ENCODE measurements around the gene BCAS1.
A peak's percentile ranks its signal among the peaks of the same experiment; 100 is the strongest.

The BCAS1 gene

DNA sequence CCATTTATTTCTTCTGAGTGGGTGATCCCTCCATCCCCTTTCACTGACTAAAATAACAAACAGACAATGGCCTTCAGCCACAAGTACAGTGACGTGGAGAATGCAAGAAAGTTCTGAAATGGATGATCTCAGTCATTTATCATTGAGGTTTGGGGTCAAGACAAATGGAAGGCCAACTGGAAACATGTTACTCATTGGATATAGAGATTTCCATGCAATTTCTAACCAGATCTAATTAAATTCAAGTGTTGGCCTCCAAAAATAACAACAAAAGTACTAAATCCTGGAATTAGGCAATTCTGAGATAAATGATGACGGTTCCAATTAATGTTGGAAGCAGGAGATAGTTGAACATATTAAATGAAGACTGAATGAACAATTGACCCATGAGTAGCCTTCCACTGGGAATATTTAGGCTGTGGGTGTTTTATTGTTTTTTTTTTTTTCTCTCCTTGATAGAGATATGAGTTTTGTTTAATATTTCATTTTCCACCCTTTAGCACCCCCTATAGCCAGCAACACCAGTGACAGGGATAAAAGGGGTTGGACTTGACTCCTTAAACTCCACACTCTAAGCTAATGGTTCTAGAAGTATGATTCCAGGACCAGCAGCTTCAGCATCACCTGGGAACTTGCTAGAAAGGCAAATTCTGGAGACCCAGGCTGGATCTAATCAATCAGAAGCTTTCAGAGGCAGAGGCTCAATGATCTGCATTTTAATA, 112.8 kb downstream of the BCAS1 start:
- DNase-seq = peak; percentile 86

- DNase-seq = no peak
Observed at GRCh38 chr20:53956013-53956715, 114.2 kb downstream of the BCAS1 start.

DNA sequence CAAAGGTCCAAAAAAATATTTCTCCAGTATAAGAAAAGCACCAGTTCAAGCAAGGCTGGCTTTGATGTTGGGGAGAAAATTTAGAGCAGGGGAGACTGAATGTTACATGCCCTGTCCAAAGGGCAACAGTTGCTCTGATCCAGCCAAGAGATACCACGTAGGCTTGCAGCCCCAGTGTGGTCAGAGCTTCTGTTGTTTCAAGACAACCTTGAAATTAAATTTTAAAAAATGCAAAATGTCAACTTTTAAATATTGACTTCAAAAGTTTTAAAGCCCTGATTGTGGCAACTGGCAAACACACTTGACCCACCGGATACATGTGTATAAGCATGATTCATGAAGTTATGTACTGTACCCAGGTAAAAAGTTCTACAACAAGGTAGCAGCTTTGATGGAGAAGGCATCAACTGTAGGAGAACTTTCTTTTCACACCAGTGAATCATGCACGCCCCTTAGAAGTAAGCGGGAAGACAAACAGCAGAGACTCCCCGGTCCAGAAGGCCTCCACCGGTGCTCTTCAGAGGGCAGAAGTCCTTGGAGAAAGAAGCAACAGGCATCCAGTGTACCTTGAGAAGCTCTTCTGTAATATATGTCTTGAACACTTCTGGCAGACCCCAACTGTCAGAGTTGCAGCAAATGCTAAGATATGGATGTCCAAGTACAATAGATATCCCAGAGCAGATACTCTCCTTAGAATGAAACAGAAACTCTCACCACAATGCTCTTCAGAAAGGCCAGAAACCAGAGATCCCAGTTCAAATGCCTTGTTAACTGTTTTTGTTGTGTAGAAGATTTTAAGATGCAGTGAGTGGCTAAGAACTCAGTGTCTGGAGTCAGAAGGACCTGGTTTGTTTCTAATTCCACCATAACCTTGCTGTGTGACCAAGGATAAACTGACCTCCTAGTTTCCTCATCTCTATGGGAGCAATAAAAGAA, 115.4 kb downstream of the BCAS1 start:
- DNase-seq = no peak

DNA sequence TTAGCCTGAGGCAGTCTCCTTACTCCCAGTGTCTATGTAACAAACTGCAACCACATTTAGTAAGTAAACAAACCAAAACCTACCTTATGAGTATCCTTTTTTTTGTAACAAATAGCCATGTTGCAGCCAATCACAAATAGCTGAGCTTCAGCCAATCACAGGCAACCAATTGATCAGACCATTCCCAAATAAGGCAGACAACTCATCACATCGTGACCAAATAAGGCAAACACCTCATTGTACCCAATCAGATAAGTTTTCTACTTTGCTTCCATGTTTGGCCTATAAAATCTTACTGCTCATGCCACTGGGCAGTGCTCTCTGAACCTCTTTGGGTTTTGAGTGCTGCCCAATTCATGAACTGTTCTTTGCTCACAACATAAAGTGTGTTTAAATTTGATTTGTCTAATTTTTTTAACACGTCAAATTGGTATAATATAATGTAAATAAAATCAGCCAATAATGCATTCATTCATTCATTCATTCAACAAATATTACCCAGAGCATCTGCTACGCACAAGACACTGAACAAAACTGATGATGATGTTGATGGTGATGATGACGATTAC, 117.8 kb downstream of the BCAS1 start:
- no peak for DNase-seq

- DNase-seq = no peak
Observed at GRCh38 chr20:53950578-53950977, 119.8 kb downstream of the BCAS1 start.

- DNase-seq = peak; percentile 57
Observed at GRCh38 chr20:53950031-53950430, 120.4 kb downstream of the BCAS1 start.

GRCh38 chr20:53949319-53949839, 121.0 kb downstream of the BCAS1 start:
- peak; percentile 92 for DNase-seq

DNA sequence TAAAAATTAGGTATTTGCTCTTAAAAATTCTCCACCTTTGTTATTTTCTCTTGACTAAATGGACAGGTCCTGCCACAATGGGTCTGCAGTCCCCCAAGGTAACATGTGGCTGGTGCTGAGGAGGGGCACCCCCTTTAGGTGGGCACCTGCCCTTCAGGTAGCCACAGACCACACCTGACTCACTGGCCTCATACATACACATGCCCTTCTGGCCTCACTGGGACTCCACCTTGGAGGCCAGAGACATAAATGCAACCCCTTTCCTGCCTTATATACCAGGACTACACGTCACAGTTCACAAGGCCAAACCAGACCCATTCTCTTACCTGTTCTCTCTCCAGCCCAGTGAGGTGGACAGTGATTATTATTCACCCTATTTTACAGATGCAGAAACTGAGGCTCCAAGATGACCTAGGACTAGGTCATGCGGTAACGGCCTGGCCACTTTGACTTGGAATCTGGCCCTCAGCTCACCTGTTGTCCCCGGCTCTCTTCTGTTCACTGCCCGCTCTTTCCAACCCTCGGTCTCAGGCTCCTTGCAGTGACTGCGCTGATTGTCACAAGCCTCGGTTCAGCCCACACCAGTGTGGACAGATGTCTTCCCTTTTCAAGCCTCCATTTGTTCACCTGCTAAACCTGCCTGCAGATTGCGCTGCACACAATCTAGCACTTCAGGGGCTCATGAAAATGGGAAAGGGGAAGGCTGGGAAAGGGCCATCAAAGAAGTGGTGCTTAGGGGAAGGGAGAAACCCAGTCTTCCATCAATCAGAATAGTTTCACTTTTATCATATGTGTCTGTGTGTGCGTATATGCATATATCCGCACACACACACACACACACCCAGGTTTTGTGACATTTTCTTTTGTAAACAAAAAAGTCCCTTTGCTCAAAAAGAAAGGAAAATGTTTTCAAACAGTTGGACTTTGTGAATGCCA, 121.7 kb downstream of the BCAS1 start:
- DNase-seq = no peak

DNA sequence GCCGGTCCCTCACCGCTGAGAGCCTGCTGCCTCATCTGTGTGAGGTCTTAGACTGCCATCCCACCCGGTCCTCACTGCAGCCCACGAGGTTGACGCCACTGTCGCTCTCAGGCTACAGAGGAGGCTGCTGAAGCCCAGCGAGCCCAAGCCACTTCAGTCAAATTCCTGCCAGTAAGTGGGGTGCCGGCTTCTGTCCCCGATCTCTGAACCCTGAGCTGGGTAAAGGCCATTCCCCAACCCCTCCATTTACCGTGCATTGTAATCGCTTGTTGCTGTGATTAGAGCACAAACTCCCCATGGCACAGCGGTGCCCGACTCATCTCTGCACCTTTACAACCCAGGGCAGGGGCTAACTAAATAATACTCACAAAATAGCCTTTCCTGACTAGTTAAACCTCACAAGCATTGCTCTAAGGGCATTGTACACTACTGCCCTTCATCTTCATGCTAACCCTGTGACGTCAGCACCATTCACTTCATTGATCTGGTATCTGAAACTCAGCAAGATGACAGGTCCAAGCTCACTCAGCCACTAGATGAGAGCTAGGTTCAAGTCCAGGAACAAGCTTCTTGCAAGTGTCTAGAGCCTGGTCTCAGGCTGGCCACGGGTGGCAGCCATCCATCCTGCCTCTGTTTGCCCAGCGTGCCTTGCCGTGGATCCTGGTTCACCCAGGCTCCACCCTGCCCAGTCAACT, 122.7 kb downstream of the BCAS1 start:
- DNase-seq = no peak

- DNase-seq = no peak
Observed at GRCh38 chr20:53946106-53946505, 124.3 kb downstream of the BCAS1 start.

GRCh38 chr20:53945478-53945877, 124.9 kb downstream of the BCAS1 start:
- no peak for DNase-seq

DNA sequence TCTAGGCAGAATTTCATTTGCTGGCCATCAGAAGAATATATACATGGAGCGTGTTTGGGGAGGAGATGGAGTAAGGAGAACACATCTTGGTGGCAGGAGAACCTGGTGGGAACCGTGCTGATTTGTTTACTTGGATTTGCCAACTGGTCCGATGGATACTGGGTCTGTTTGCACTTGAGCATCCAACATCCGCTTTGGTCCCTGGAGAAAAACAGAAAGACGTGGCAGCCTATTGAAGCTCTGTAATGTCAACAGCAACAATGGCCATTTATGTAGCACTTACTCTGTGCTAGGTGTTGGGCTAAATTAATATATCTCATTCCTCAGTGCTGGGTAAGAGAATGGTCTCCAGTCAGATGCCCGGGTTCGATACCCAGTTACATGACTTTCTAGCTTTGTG, 125.6 kb downstream of the BCAS1 start:
- no peak for DNase-seq

GRCh38 chr20:53943522-53944291, 126.7 kb downstream of the BCAS1 start:
- DNase-seq = peak; percentile 54

- no peak for DNase-seq
Observed at GRCh38 chr20:53942973-53943372, 127.4 kb downstream of the BCAS1 start.

DNA sequence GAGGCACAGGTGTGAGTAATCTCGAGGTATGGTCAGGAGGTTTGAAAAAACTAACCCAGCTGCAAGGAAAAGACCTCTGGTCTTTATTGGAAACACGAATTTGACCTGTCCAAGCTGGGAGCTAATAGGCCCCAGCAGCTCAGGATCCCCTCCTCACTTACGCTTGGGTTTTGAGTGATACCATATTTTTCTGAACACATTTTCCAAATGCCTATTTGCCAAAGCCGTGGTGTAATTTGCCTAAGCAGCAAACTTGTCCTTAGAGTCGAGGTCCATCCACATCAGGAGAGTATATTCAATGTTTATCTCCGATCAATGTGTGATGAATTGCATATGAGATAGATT, 128.0 kb downstream of the BCAS1 start:
- no peak for DNase-seq

- DNase-seq = no peak
Observed at GRCh38 chr20:53941680-53942471, 128.5 kb downstream of the BCAS1 start.

- peak; percentile 80 for DNase-seq
Observed at GRCh38 chr20:53940907-53941545, 129.4 kb downstream of the BCAS1 start.

GRCh38 chr20:53940360-53940702, 130.1 kb downstream of the BCAS1 start:
- no peak for DNase-seq

Data from fibroblast of upper back skin (primary cell).